Measurements from ENCODE around the gene ART1.

Gene ART1

DNA sequence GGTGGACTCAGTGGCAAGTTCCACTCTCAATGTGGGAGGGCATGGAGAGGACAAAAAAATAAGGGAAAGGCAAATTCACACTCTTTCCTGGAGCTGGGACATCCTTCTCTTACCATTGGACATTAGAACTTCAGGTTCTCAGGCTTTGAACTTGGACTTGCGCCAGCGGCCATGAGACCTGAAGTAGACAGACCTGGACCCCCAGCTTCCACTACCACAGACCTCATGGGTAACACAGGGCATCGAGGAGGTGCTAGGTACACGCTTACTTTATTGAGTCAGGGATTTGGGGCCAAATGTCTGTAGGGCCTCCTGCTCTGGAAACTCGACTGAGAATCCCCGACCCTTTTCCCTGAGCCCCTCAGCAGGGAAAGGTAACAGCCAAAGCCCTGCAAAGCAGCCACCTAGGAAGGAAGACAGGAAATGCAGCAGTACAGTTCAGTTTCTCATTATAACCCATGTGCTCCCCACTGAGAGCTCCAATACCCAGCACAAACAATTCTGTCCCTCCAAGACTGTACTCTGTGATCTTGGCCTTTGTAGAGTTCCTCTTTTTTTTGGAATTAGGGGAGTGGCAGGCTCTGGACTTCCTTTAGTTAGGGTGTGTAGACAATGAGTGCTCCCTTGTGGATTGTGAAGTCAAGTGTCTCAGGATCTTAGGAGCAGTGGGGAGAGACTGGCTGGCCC is 20.6 kb downstream of the ART1 start:
- no peak for DNase-seq (ENCODE audit: low read depth in 3 of 3)

DNA sequence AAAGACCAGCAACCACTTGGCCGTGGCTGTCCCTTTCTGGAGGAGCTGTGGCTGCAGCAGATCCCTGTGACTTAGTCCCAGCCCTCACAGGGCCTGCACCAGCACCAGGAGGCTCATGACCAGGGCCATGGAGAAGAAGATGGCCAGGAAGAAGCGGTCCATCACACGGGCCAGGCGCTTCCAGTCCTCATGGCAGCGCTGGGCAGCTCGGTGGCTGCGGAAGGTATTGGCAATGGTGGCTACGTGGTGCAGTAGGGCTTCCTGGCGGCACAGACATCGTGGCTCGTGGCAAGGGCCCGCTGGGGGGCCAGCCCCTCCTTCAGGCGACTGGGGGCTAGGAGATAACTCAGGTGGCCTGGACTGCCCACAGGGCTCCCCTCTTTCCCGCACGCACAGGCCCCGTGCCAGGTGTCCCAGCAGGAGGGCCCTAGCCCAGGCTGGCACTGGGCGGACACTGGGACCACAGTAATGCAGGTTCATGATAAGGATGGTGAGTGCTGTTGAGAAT is 21.1 kb downstream of the ART1 start:
- DNase-seq (ENCODE audit: low read depth in 3 of 3), result no peak

DNA sequence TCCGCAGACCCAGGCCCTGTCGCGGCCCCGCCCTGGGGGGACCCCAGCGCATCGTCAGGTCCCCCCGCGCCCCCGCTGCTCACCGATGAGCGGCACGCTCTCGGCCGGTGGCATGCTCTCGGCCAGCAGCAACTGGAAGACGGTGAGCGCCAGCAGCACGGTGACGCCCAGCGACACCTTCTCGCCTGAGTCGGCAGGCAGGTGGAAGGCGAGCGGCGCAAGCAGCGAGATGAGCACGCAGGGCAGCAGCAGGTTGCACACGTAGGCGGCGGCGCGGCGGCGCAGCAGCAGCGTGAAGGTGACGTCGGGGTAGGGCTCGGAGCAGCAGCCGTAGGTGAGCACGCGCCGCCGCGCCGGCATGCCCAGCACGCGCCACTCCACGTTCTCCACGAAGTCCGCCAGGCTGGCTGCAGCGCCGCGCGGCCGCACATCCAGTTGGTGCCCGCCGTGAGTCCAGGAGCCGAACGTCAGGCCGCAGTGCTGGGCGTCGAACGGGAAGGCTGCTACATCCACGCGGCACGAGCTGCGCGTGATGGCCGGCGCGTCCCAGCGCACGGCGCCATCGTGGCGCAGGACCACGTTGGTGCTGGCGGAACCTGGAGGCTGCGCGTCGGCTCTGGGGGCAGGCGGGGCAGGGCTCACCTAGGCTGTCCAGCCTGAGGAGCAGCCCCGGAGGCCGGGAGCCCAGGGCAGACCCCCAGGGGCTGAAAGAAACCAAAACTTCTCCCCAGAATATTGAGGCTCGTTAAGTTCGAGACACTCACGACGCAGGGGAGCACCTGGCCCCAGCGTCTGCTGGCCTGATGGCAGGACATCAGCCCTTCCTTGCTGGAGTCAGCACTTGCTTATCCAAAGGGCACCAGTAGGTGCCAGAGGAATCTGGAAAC is 22.5 kb downstream of the ART1 start:
- no peak for DNase-seq (ENCODE audit: low read depth in 3 of 3)

DNA sequence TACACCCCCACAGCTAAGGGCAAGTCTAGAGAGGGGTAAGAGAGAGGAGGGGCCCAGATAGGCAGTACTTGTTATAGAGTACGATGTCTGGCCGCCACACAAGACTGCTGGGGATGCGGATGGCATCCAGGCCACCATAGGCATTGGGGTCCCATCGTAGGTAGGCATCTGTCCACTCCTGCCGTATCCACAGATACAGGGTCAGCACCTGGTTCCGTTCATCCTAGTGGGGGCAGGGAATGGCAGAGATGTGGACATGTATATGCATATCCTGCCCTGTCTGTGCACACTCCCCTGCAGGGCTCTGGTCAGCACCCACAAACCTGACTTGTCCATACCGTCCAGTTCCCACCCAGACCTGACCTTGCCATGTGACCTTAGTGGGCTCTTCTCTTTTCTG is 24.2 kb downstream of the ART1 start:
- no peak for DNase-seq (ENCODE audit: low read depth in 3 of 3)

DNA sequence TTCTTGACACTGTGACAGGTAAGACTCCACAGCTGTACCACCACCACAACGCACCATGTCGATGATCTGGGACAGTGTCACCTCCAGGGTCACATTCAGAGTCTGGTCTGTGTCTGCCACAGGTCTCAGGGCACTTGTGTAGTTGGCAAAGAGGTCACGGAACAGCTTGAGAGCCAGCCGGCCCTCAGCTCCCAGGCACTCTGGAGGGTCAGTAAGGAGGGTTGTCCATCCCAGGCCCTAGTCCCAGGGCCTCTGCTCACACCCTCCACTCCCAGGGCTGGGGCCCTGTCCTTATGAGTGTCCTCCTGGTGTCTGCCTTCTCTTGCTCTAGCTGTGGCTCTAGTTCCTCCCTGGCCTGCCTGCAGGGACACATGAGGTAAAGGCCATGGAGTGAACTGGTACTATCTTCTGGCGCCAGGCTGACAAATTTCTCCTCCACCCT is 24.8 kb downstream of the ART1 start:
- DNase-seq (ENCODE audit: low read depth in 3 of 3), result no peak

DNA sequence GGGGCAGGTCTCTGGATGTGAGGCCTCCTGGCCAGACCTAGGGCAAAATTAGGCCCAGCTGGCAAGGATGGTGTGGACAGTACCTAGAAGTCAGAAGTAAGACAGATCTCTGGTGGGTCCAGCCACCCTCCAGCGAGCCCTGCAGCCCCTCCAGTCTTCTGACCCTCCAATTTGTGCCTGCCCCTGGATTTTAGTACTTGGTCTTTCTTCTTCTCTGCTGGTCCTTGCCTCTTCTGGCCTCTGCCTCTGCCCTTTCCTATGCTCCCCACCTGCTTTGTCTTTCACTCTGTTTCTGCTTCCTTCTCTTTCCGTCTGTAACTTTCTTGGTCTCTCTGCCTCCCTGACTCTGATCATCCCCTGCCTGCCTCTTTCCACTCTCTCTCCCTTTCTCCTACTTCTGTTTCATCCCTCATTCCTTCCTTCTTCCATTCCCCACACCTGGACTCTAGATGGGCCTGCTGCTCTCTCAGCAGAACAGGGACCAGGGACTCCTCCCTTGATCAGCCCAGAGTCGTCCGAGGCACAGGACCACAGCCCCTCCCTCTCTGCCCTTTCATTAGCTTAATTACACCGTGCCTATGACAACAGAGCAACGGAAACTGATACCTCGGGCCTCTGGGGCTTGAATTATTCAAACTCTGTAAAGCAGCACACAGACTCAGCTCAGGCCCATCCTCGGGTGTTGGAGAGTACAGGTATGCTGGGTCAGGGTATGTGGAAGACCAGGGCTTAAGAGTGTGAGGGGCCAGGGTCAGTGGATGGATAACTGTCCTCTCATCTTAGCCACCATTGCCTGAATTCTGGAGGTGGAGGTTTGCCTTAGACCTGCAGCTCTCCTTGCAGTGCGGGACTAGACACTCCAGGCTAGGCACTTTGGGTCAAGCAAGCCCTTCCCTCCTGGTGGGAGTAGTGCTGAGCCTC is 26.7 kb downstream of the ART1 start, which contains the start of gene CHRNA10:
Gene CHRNA10, minus strand, starts transcription at position 51 of the 921 bp plus-strand sequence. CDS start 72 bp downstream, outside the sequence.
- DNase-seq (ENCODE audit: low read depth in 3 of 3), result no peak

DNA sequence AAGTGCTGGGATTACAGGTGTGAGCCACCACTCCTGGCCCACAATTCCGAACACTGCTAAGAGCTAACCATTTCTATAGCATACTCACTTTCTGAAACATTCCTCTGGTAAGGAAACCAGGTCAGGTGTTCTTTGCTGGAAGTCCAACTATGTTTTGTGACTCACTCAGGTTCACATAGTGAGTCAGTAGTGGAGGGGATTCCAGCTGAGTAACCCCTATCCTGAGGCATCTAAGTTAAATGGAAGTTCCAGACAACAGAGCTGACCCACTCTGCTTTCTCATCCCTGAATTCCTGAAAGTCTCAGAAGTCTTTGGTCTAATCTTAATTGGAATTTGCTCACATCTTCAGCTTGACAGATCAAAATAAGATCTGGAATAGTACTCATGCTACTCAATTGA is 29.3 kb downstream of the ART1 start:
- DNase-seq (ENCODE audit: low read depth in 3 of 3), result no peak

DNA sequence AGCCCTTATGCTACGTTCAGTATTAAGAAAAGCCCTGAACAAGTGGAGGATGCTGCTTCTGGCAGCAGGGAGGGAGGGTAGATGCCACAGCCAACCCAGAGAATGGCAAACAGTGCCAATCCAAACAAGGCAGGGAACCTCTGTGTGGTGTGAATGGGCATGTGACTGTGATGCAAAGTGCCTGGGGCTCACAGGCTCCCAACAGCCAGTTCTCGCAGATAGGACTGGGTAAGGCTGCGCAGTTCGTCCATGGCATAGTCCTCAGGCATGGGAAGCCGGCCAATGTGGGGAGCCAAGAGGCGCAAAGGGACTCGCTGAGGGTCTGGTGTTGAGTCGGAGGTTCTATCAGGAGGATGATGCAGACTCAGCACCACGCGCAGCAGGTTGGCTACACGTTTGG is 31.0 kb downstream of the ART1 start:
- no peak for DNase-seq (ENCODE audit: low read depth in 3 of 3)

DNA sequence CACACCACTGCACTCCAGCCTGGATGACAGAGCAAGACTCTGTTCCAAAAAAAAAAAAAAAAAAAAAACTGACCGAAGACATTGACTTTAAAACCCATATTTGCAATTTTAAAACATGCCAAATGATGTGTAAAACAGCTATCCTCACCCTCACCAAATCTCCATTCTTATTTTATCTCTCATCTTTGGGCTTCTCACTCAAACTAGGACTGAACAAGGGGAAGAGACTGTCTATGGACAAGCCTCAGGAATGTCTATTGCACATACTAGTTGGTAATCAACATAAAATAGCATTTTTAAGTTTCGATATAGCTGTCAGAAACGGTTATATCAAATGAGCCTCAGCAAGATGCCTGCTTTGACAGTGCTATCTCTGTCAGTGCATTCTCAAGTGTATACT is 34.1 kb downstream of the ART1 start:
- no peak for DNase-seq (ENCODE audit: low read depth in 3 of 3)

DNA sequence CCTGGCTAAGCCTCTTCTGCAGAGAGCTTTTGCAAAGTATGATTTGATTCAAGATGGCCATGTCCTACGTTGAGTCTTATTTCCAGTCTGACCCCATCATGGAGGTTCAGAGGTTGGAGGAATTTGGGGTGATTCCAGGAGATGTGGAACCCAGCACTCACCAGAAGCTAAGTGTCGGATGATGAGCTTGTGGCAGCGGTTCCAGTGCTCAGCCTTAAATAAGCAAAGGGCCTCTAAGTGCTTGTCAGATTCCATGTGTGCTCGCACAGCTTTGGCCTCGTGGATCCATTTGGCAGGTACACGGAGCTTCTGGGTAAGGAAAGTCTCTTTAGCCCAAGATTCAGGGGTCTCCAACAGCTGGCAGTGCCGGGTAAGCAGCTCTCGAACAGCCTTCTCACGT is 38.1 kb downstream of the ART1 start:
- DNase-seq (ENCODE audit: low read depth in 3 of 3), result no peak

DNA sequence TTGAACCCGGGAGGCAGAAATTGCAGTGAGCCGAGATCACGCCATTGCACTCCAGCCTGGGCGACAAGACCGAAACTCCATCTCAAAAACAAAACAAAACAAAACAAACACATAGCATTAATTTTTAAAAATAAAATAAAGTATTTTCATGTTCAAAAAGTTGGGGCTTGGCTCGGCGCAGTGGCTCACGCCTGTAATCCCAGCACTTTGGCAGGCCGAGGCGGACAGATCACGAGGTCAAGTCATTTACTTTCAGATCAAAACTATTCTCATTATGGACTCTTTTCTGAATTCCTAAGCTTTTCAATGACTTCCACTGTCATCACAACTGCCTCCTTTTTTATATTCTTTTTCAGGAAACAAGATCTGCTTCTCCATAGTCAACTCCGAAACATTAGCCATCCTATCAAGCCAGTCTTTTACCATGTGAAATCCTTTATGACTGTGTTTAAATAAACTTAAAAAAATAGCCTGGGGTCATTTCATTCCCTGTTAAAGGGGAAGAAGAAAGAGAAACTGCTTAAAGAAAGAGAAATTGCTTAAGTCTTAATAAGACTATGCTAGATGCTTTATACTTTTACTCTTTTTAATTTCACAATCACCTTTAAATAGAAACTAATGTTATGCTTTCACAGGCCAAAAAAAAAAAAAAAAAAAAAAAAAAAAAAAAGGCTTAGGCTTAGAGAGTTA is 39.3 kb downstream of the ART1 start:
- no peak for DNase-seq (ENCODE audit: low read depth in 3 of 3)

DNA sequence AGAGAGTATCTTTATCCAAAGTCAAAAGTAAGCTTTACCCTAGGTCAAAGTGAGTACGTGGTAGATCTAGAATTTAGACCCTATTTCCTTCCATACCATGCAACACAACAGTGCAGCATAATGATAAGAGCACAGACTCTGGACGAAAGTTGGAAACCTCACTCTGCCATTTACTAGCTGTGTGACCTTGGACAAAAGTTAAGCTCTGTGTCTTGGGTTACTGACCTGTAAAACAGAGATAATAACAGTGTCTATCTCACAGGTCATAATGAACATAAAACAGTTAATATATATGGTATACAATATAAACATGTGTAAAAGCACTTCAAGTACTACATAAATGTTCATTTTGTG is 39.9 kb downstream of the ART1 start:
- no peak for DNase-seq (ENCODE audit: low read depth in 3 of 3)

DNA sequence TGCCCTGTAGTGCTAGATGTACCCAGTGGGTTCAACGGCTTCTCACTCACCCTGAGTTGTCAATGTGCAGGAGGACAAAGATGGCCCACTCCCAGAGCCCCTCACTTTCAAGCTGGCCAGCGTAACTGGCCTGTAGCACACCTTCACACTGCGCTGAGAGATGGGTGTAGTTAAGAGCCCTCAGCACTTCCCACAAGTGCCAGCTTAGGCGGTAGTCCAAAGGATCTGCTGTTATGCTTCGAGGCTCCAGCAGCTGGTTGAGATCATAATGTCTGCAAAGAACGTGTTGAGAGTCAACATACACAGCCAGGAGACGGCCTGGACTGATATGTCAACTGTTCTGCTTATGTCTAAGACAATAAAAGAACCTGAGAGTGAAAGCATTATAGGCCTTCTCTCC is 41.0 kb downstream of the ART1 start:
- DNase-seq (ENCODE audit: low read depth in 3 of 3), result no peak

DNA sequence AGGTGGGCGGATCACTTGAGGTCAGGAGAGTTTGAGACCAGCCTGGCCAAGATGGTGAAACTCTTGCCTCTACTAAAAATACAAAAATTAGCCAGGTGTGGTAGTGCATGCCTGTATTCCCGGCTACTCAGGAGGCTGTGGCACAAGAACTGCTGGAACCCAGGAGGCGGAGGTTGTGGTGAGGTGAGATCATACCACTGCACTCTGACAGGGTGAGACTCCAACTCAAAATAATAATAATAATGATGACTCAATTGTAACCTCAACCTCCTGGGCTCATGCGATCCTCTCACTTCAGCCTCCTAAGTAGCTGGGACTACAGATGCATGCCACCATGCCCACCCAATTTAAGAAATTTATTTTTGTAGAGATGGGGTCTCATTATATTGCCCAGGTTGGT is 41.8 kb downstream of the ART1 start:
- no peak for DNase-seq (ENCODE audit: low read depth in 3 of 3)

DNA sequence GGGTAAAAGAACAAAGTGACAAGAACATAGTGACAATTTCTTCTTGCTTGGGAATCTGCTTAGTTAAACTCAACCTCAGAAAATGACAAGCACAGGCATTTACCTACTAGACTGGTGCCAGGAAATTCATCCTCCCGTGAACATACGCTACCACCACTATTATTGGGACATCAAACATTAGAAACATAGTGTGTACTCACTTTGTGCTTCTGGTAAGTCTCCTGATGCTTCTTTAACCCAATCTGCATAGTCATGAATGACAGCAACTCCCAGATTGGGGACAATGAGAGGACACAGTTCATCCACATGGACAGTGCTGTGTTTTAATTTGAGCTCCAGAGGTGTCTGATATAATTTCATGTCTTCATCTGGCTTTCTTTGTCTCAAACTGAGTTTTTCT is 55.5 kb downstream of the ART1 start:
- DNase-seq (ENCODE audit: low read depth in 3 of 3), result no peak

DNA sequence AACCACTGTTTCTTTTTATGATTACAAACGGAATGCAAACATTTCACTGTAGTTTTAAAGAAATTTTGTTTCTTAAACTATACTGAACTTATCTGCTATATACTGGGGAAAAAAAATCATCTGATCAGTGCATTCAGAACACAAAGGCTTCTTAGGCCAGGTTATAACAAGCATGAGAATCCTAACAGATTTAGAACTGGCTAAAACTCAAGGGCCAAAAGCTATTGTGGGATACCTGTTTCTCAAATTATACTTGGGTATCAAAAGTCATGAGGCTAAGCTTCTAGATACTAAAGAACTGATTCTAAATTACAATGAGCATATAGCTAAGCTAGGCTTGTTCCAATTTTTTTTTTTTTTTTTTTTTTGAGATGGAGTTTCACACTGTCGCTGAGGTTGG is 56.0 kb downstream of the ART1 start:
- no peak for DNase-seq (ENCODE audit: low read depth in 3 of 3)

DNA sequence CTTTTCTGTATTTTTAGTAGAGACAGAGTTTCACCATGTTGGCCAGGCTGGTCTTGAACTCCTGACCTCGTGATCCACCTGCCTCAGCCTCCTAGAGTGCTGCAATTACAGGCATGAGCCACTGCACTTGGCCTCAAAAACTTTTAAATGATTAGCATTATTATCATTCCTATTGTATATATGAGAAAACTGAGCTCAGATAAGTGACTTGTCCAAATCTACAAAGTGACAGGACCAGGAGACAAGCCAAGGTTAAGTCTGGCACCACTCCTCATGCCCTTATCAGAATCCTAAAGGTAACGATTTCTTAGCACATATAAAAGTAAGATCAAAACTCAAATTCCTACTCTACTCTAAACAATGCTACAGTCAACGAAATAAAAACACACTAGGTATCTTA is 58.5 kb downstream of the ART1 start:
- DNase-seq (ENCODE audit: low read depth in 3 of 3), result no peak

DNA sequence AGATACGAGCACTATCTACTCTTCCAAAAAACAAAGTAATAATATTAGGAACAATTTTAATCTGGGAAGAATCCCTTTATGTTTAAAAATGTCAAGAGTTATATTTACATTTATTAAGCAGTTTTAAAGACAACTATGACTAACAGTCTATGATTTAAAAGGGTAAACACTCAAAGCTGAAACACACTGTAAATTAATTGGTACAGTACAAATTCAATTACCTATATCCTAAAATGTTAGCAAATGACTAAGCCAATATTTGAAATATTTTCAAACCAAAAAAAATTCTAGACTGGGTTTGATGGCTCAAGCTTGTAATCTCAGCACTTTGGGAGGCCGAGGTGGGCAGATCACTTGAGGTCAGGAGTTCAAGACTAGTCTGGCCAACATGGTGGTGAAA is 62.2 kb downstream of the ART1 start:
- no peak for DNase-seq (ENCODE audit: low read depth in 3 of 3)

DNA sequence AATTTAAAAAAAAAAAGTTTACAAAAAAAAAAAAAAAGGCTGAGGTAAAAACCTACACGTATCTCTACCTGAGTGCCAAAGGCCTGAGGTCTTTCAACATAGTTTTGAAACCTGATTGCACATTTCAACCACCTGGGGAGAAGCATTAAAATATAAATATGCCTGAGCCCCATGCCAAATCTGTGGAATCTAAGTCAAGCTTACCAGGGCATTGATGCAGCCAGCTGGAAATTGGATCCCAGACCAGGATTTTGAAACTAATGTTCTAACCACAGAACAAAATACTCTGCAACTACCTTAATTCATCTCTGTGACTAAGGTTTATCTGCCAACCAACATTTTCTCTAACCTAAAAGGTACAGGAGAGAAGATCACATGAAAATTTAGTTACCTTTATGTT is 65.0 kb downstream of the ART1 start:
- DNase-seq (ENCODE audit: low read depth in 3 of 3), result no peak

DNA sequence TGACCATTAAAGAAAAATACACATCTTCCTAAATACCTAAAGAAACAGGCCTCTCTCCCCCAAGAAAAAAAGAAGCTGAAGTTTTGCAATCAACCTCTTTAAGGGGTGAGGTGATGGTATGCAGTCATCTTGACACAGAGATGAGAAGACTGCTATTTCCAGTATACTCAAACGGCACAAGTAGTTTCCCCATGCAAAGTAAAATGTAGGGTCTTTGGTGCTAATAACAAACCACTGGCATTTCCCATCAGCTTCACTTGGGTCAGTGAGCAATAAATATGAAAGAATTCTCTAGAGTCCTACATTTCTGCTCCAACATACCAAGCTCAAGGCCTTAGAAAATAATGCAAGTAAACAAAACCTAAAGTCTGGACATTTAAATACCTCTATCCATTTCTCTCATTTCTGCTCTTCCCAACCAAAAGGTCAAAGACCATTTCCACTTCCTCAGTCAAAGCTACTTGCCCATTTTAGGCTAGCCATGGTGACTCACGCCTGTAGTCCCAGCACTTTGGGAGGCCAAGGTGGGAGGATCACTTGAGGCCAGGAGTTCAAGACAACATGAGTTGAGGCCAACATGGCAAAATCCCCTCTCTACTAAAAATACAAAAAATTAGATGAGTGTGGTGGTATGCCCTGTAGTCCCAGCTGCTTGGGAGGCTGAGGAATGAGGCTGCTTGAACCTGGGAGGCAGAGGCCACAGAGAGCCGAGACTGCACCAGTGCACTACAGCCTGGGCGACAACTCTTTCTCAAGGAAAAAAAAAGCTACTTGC is 65.7 kb downstream of the ART1 start:
- DNase-seq (ENCODE audit: low read depth in 3 of 3), result no peak

DNA sequence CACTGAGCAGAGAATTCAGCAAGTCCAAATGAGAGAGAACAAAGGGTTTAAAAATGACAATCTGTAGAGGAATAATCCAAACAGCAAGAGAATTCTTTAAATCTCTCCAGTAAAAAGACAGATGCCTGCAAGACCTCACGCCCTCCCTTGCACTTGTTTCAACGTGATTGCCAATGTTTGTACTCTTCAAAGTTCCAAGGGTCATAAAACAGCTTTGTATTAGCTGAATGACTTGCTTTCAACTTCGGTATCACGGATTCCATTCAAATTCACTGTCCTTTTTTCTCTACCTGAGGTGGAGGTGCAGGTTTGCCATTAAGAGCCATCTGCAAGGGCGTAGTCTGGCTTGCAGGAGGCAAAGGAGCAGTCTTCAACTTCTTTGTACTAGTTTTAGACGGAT is 67.3 kb downstream of the ART1 start:
- no peak for DNase-seq (ENCODE audit: low read depth in 3 of 3)
